Sigmoid colon (tissue), 7 donors: ENCODE data around the gene HDAC9. TPM values are rescaled to one million over a fixed set of nuclear protein-coding genes. Genes with fewer than 3 reads are reported as not detected.
"Not testable (repeated sequence)": the region's sequence is repeated elsewhere in the genome, so short reads cannot be mapped to it uniquely, and the experiment has no call there.

Experiments used
- DNase-seq: peaks from one replicate; pipeline ENCODE4 v3.0.0-alpha.2; 2019
- H3K27ac ChIP-seq, 4 donors: fragments of 200-600 bp; sonication (generic); one replicate each; pipeline ENCODE4 v1.5.1; 2016 to 2019; ENCODE audit warnings: mild to moderate bottlenecking in 1 of 4
- H3K27me3 ChIP-seq, 3 donors: fragments of 200-600 bp; sonication (generic); one replicate each; pipeline ENCODE4 v1.5.1; 2019; ENCODE audit warnings: mild to moderate bottlenecking in 1 of 3
- H3K36me3 ChIP-seq, 4 donors: fragments of 200-600 bp; sonication (generic); one replicate each; pipeline ENCODE4 v1.5.1; 2016 to 2019
- H3K4me1 ChIP-seq, 4 donors: fragments of 200-600 bp; sonication (generic); one replicate each; pipeline ENCODE4 v1.5.1; 2017 to 2019
- H3K4me3 ChIP-seq, 4 donors: fragments of 200-600 bp; sonication (generic); one replicate each; pipeline ENCODE4 v1.5.1; 2017 to 2019; ENCODE audit warnings: mild to moderate bottlenecking in 2 of 4, moderate library complexity in 1 of 4
- H3K9me3 ChIP-seq, 4 donors: fragments of 200-600 bp in 3 of 4; sonication (generic) in 3 of 4; one replicate each; pipeline versions ENCODE4 v1.5.1 to v1.6.1; 2013 to 2019
- CTCF ChIP-seq, 4 experiments: fragments of 450-650 bp in 3 of 4; fragments of 200-600 bp in 1 of 4; IDR thresholded peaks; one replicate each; pipeline ENCODE4 v1.5.1; 2016 to 2019; ENCODE audit warnings: antibody characterized with exemption in 4 of 4, mild to moderate bottlenecking in 3 of 4, moderate library complexity in 2 of 4
- EP300 ChIP-seq, 4 donors: sonication (generic); formaldehyde crosslinking; IDR thresholded peaks; one replicate each; pipeline ENCODE4 v1.6.1; 2017; ENCODE audit warnings: antibody characterized with exemption in 4 of 4
- POLR2A ChIP-seq, 2 donors: fragments of 450-650 bp; IDR thresholded peaks; one replicate each; pipeline ENCODE4 v1.6.1; 2016; ENCODE audit warnings: antibody characterized with exemption in 2 of 2, mild to moderate bottlenecking in 2 of 2, moderate library complexity in 2 of 2
- POLR2AphosphoS5 ChIP-seq, 4 donors: sonication (generic); formaldehyde crosslinking; IDR thresholded peaks; one replicate each; pipeline ENCODE4 v1.6.1; 2017; ENCODE audit warnings: antibody characterized with exemption in 4 of 4
- WGBS, 2 donors: extraction: QIAGEN DNeasy Blood & Tissue Kit; methylation state at CpG; one replicate each; pipeline ENCODE4 v1.1.7; 2013; 5-methylcytosine and 5-hydroxymethylcytosine counted together
- intact Hi-C: fragments of 100-400 bp; cut with DNase I; formaldehyde crosslinking; loops from one replicate; pipeline ENCODE4 v1.15.1; 2023
- polyA plus RNA-seq, 3 donors: library from polyadenylated mRNA; stranded (reverse); fragments of 200-250 nt; gene quantifications; one replicate each; pipeline ENCODE4 v1.2.3, GENCODE V29; 2013
- total RNA-seq, 4 donors: library from RNA; depleted of rRNA; stranded (reverse); fragments of >200 nt; gene quantifications; one replicate each; pipeline ENCODE4 v1.1.0, GENCODE V29; 2016
- donor health status: healthy with polysubstance abuse.
- donor health status: Bipolar disorder and iron deficiency.
- donor health status: healthy.

Gene HDAC9
- total and polyA plus RNA-seq, 7 donors: 2.4 to 38.2 (median 22.2) TPM

- WGBS, 2 donors: 83 to 88% methylated on average over 9 of the region's 9 CpGs
Measured at GRCh38 chr7:18975689-18976280, 480.2 kb downstream of the HDAC9 start.

GRCh38 chr7:18976715-18977471 lies 481.3 kb downstream of the HDAC9 start:
- intact Hi-C loops: no loop called here
- peaks cover 0 to 20% (median 9%) of the 10 kb centered on the region in 4 donors for H3K4me1 ChIP-seq
- TF ChIP-seq POLR2A (IDR thresholded peaks at IDR 0.05) (no peak), EP300 (IDR thresholded peaks at IDR 0.05) (no peak), POLR2AphosphoS5 (IDR thresholded peaks at IDR 0.05) (no peak), CTCF (IDR thresholded peaks at IDR 0.05) (no peak)
- H3K27me3 ChIP-seq: no peaks in the 10 kb centered on the region
- no peak overlapping the region for H3K4me3 ChIP-seq
- peak overlapping the region in 1 of 4 donors; percentile 9 for H3K27ac ChIP-seq
- no peaks in the 10 kb centered on the region for H3K36me3 ChIP-seq
- WGBS, 2 donors: 59 to 70% methylated on average over 6 of the region's 6 CpGs
- H3K9me3 ChIP-seq: no peaks in the 10 kb centered on the region
- no peak for DNase-seq

More at GRCh38 chr7:18975689-18976280, 480.2 kb downstream of the HDAC9 start:
- Histone ChIP-seq H3K9me3 (no peaks in the 10 kb centered on the region), H3K27ac (no peak overlapping the region), H3K27me3 (no peaks in the 10 kb centered on the region), H3K4me1 (peaks cover 0 to 20% (median 9%) of the 10 kb centered on the region in 4 donors), H3K4me3 (no peak overlapping the region), H3K36me3 (no peaks in the 10 kb centered on the region)
- no peak for TF ChIP-seq POLR2A (IDR thresholded peaks at IDR 0.05)
- no peak for TF ChIP-seq POLR2AphosphoS5 (IDR thresholded peaks at IDR 0.05)
- TF ChIP-seq EP300 (IDR thresholded peaks at IDR 0.05): no peak
- no peak for TF ChIP-seq CTCF (IDR thresholded peaks at IDR 0.05)
- intact Hi-C loops: no loop called here
- no peak for DNase-seq

GRCh38 chr7:18978108-18978495 lies 482.6 kb downstream of the HDAC9 start:
- Histone ChIP-seq H3K4me1 (peaks cover 0 to 20% (median 9%) of the 10 kb centered on the region in 4 donors), H3K36me3 (no peaks in the 10 kb centered on the region), H3K27me3 (no peaks in the 10 kb centered on the region), H3K4me3 (no peak overlapping the region), H3K27ac (no peak overlapping the region), H3K9me3 (no peaks in the 10 kb centered on the region)
- no peak for TF ChIP-seq EP300 (IDR thresholded peaks at IDR 0.05)
- TF ChIP-seq POLR2A (IDR thresholded peaks at IDR 0.05): no peak
- no peak for TF ChIP-seq POLR2AphosphoS5 (IDR thresholded peaks at IDR 0.05)
- TF ChIP-seq CTCF (IDR thresholded peaks at IDR 0.05): no peak
- intact Hi-C loops: no loop called here
- WGBS, 2 donors: 15 to 50% methylated on average over 2 of the region's 2 CpGs
- no peak for DNase-seq

GRCh38 chr7:18990700-18991099 lies 495.2 kb downstream of the HDAC9 start:
- H3K9me3 ChIP-seq, H3K36me3 ChIP-seq, H3K27me3 ChIP-seq, H3K27ac ChIP-seq, H3K4me1 ChIP-seq, DNase-seq, H3K4me3 ChIP-seq, intact Hi-C loops: not testable (repeated sequence)
- WGBS, 2 donors: 91 to 92% methylated on average over 20 of the region's 20 CpGs

- Histone ChIP-seq H3K27ac (no peak overlapping the region), H3K9me3 (no peaks in the 10 kb centered on the region), H3K36me3 (no peaks in the 10 kb centered on the region), H3K27me3 (no peaks in the 10 kb centered on the region), H3K4me1 (peaks cover 0 to 10% (median 0%) of the 10 kb centered on the region in 4 donors), H3K4me3 (no peak overlapping the region)
- no peak for DNase-seq
- TF ChIP-seq POLR2AphosphoS5 (IDR thresholded peaks at IDR 0.05): no peak
- TF ChIP-seq CTCF (IDR thresholded peaks at IDR 0.05): no peak
- TF ChIP-seq EP300 (IDR thresholded peaks at IDR 0.05): no peak
- TF ChIP-seq POLR2A (IDR thresholded peaks at IDR 0.05): no peak
- intact Hi-C loops: no loop called here
- WGBS, 2 donors: 63 to 79% methylated on average over 3 of the region's 3 CpGs
Measured at GRCh38 chr7:18993933-18994668, 498.6 kb downstream of the HDAC9 start.
